Measurements from ENCODE around the gene ANO6. TPM values are rescaled to one million over a fixed set of nuclear protein-coding genes. Genes with fewer than 3 reads are reported as not detected.
A peak's percentile ranks its signal among the peaks of the same experiment; 100 is the strongest.

The ANO6 gene
- total and polyA plus RNA-seq, 8 donors = 4.0 to 34.0 (median 17.7) TPM

DNA sequence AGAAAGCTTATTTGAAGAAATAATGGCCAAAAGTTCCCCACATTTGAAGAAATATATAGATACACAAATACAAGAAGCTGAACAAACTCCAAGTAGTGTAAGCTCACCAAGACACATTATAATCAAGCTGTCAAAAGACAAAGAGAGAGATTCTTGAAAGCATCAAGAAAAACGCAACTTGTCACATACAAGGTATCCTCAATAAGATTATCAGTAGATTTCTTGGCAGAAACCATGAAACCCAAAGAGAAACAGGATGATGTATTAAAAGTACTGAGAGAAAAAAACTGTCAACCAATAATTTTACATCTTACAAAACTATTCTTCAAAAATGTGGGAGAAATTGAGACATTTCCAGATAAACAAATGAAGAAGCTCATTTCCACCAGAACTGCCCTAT is 263.0 kb downstream of the ANO6 start:
- WGBS, 2 donors = 80 to 86% methylated on average over 1 of the region's 1 CpG
- ATAC-seq = no peak
- no peaks in the 10 kb centered on the region for H3K4me1 ChIP-seq
- no peaks in the 10 kb centered on the region for H3K9me3 ChIP-seq
- H3K36me3 ChIP-seq = no peaks in the 10 kb centered on the region
- FAIRE-seq = no peak
- TF ChIP-seq CTCF (IDR thresholded peaks at IDR 0.05) = no peak
- no peaks in the 10 kb centered on the region for H3K27me3 ChIP-seq
- H3K4me3 ChIP-seq = no peak overlapping the region
- intact Hi-C loops (cut with DNase I) = no loop called here
- no peak for DNase-seq
- no peak overlapping the region for H3K27ac ChIP-seq

- Histone ChIP-seq H3K36me3 (no peaks in the 10 kb centered on the region), H3K4me3 (no peak overlapping the region), H3K27me3 (no peaks in the 10 kb centered on the region), H3K4me1 (no peaks in the 10 kb centered on the region), H3K9me3 (no peaks in the 10 kb centered on the region), H3K27ac (no peak overlapping the region)
- TF ChIP-seq CTCF (IDR thresholded peaks at IDR 0.05) = no peak
- FAIRE-seq (no peak), ATAC-seq (no peak), DNase-seq (no peak)
- intact Hi-C loops (cut with DNase I) = no loop called here
- 56 to 63% methylated on average over 5 of the region's 5 CpGs for WGBS, 2 donors
These were observed 265.9 kb downstream of the ANO6 start for GRCh38 chr12:45481746-45482145.

DNA sequence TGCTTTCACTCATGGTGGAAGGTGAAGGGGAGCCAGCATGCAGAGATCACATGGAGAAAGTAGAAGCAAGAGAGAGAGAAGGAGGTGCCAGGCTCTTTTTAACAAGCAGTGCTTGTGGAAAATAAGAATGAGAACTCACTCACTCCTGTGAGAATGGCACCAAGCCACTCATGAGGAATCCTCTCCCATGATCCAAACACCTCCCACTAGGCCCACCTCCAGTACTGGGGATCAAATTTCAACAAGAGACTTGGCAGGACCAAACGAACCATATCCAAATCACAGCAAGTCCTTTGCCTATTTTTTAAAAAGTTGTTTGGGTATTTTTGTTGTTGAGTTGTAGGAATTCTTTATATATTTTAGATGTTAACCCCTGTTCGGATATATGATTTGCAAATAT is 267.7 kb downstream of the ANO6 start:
- H3K9me3 ChIP-seq = no peaks in the 10 kb centered on the region
- H3K27me3 ChIP-seq = no peaks in the 10 kb centered on the region
- no peak for TF ChIP-seq CTCF (IDR thresholded peaks at IDR 0.05)
- no peaks in the 10 kb centered on the region for H3K4me1 ChIP-seq
- DNase-seq (peak in 3 of 6 donors; percentile 7 to 24 (median 18)), FAIRE-seq (no peak), ATAC-seq (peak in 2 of 4 donors; percentile 42 to 68)
- 46 to 49% methylated on average over 2 of the region's 2 CpGs for WGBS, 2 donors
- H3K27ac ChIP-seq = no peak overlapping the region
- intact Hi-C loops (cut with DNase I) = no loop called here
- no peaks in the 10 kb centered on the region for H3K36me3 ChIP-seq
- H3K4me3 ChIP-seq = no peak overlapping the region

Other genes starting within 250 kb of the ANO6 start
- under 1 TPM in 3 of 6 donors, not detected in 3; 0.09 to 0.18 (median 0.09) TPM for gene DBX2, start 165.0 kb upstream of the ANO6 start, total RNA-seq
- under 1 TPM in 1 of 2 donors, not detected in 1; 0.04 TPM for gene DBX2, start 165.0 kb upstream of the ANO6 start, polyA plus RNA-seq